ENCODE measurements around the gene MYL11.

MYL11 gene

GRCh38 chr16:30370456-30371247, 4.0 kb upstream of the MYL11 start, which contains the start of gene TBC1D10B (continued):
- TF ChIP-seq, protein P1, sequence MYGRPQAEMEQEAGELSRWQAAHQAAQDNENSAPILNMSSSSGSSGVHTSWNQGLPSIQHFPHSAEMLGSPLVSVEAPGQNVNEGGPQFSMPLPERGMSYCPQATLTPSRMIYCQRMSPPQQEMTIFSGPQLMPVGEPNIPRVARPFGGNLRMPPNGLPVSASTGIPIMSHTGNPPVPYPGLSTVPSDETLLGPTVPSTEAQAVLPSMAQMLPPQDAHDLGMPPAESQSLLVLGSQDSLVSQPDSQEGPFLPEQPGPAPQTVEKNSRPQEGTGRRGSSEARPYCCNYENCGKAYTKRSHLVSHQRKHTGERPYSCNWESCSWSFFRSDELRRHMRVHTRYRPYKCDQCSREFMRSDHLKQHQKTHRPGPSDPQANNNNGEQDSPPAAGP (tag by site-specific recombination; IDR thresholded peaks at IDR 0.05), result no peak
- TF ChIP-seq ZBTB7A (tag by site-specific recombination; IDR thresholded peaks at IDR 0.05; ENCODE audit: low read depth) (no peak), ZNF391 (tag by site-specific recombination; IDR thresholded peaks at IDR 0.05; ENCODE audit: borderline replicate concordance, low read depth) (no peak), ZFHX2 (tag by site-specific recombination; conservative IDR thresholded peaks at IDR 0.05) (peak; percentile 80), ZNF513 (tag by site-specific recombination; IDR thresholded peaks at IDR 0.05) (no peak), ZNF404 (tag by site-specific recombination; IDR thresholded peaks at IDR 0.05) (no peak), ZNF624 (tag by site-specific recombination; IDR thresholded peaks at IDR 0.05) (no peak), ZNF394 (tag by site-specific recombination; IDR thresholded peaks at IDR 0.05; ENCODE audit: borderline replicate concordance) (no peak), ZNF529 (tag by site-specific recombination; IDR thresholded peaks at IDR 0.05; ENCODE audit: insufficient replicate concordance) (no peak), EGR2 (tag by site-specific recombination; IDR thresholded peaks at IDR 0.05; ENCODE audit: low read depth) (peak; percentile 91), ZNF654 (tag by site-specific recombination; IDR thresholded peaks at IDR 0.05; ENCODE audit: low read depth) (no peak), KLF9 (tag by site-specific recombination; IDR thresholded peaks at IDR 0.05; ENCODE audit: low read depth) (0 out of 2 replicates have a peak, but pooled peaks have one; percentile 38), ZNF16 (tag by site-specific recombination; IDR thresholded peaks at IDR 0.05; ENCODE audit: low read depth) (no peak), ZNF600 (tag by site-specific recombination; IDR thresholded peaks at IDR 0.05) (no peak), MEIS1 (CRISPR knock-in tag; IDR thresholded peaks at IDR 0.05; ENCODE audit: borderline replicate concordance) (no peak), ZNF473 (tag by site-specific recombination; IDR thresholded peaks at IDR 0.05) (no peak), REPIN1 (tag by site-specific recombination; IDR thresholded peaks at IDR 0.05; ENCODE audit: low read depth) (no peak), ZNF121 (tag by site-specific recombination; IDR thresholded peaks at IDR 0.05) (no peak), ZNF571 (tag by site-specific recombination; IDR thresholded peaks at IDR 0.05) (no peak), ZNF585B (tag by site-specific recombination; IDR thresholded peaks at IDR 0.05) (no peak), SALL2 (tag by site-specific recombination; IDR thresholded peaks at IDR 0.05; ENCODE audit: borderline replicate concordance) (no peak), ZFP3 (tag by site-specific recombination; IDR thresholded peaks at IDR 0.05; ENCODE audit: low read depth) (no peak), SP2 (tag by site-specific recombination; IDR thresholded peaks at IDR 0.05) (peak; percentile 99), HOXC10 (CRISPR knock-in tag; IDR thresholded peaks at IDR 0.05) (peak; percentile 100), PBX3 (CRISPR knock-in tag; IDR thresholded peaks at IDR 0.05) (peak; percentile 97), ZNF221 (tag by site-specific recombination; IDR thresholded peaks at IDR 0.05; ENCODE audit: borderline replicate concordance) (no peak), ZNF561 (tag by site-specific recombination; IDR thresholded peaks at IDR 0.05; ENCODE audit: borderline replicate concordance) (peak; percentile 92), ZNF366 (tag by site-specific recombination; conservative IDR thresholded peaks at IDR 0.05) (peak; percentile 91)
- TF ChIP-seq, protein P2, sequence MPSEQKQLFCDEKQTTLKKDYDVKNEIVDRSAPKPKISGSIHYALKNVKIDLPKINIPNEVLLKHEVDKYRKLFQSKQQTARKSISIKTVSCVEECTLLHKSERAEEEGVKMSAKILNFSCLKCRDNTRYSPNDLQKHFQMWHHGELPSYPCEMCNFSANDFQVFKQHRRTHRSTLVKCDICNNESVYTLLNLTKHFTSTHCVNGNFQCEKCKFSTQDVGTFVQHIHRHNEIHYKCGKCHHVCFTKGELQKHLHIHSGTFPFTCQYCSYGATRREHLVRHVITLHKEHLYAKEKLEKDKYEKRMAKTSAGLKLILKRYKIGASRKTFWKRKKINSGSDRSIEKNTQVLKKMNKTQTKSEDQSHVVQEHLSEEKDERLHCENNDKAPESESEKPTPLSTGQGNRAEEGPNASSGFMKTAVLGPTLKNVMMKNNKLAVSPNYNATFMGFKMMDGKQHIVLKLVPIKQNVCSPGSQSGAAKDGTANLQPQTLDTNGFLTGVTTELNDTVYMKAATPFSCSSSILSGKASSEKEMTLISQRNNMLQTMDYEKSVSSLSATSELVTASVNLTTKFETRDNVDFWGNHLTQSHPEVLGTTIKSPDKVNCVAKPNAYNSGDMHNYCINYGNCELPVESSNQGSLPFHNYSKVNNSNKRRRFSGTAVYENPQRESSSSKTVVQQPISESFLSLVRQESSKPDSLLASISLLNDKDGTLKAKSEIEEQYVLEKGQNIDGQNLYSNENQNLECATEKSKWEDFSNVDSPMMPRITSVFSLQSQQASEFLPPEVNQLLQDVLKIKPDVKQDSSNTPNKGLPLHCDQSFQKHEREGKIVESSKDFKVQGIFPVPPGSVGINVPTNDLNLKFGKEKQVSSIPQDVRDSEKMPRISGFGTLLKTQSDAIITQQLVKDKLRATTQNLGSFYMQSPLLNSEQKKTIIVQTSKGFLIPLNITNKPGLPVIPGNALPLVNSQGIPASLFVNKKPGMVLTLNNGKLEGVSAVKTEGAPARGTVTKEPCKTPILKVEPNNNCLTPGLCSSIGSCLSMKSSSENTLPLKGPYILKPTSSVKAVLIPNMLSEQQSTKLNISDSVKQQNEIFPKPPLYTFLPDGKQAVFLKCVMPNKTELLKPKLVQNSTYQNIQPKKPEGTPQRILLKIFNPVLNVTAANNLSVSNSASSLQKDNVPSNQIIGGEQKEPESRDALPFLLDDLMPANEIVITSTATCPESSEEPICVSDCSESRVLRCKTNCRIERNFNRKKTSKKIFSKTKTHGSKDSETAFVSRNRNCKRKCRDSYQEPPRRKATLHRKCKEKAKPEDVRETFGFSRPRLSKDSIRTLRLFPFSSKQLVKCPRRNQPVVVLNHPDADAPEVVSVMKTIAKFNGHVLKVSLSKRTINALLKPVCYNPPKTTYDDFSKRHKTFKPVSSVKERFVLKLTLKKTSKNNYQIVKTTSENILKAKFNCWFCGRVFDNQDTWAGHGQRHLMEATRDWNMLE (tag by site-specific recombination; conservative IDR thresholded peaks at IDR 0.05; ENCODE audit: low read depth), result no peak

Measured in HEK293 (cell line).